Measurements from ENCODE around the gene SH3RF1.
A peak's percentile ranks its signal among the peaks of the same experiment; 100 is the strongest.

SH3RF1 gene

GRCh38 chr4:169045862-169046584 lies 224.7 kb downstream of the SH3RF1 start:
- peak; percentile 24 for TF ChIP-seq CTCF (IDR thresholded peaks at IDR 0.05; ENCODE audit: low read length, missing control alignments)
- no peak overlapping the region for H3K4me3 ChIP-seq (replicated peaks; ENCODE audit: low read depth, low read length)
- DNase-seq (ENCODE audit: low read depth) = no peak

- H3K4me3 ChIP-seq (replicated peaks; ENCODE audit: low read depth, low read length) = no peak overlapping the region
- TF ChIP-seq CTCF (IDR thresholded peaks at IDR 0.05; ENCODE audit: low read length, missing control alignments) = no peak
- no peak for DNase-seq (ENCODE audit: low read depth)
These were observed 225.9 kb downstream of the SH3RF1 start for GRCh38 chr4:169044714-169045447.

Measured in fibroblast of pulmonary artery (primary cell).